CD1c-positive myeloid dendritic cell (primary cell): ENCODE measurements around the gene COPG2.

Experiments used
- DNase-seq: peaks from one replicate; pipeline ENCODE4 v3.0.0-alpha.2; 2016; ENCODE audit errors: extremely low spot score

COPG2 gene

DNA sequence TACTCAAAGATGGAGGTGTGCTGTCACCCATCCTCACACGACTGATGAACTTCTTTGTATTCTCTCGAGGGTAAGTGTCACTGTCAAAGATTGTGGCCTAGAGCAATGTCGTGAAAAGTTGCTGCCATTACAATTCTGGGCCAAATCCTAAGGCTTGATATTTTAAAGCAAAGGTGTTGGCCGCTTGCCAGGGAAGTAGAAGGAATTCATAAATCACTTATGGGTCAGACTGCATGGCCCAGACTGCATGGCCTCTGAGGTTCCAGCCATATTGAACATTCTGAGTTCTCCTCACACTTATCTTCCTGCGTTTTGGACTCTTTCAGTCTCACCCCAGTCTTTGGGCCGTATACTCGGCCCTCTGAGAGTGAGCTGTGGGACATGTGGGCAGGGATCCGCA, 168.1 kb downstream of the COPG2 start:
- no peak for DNase-seq

DNA sequence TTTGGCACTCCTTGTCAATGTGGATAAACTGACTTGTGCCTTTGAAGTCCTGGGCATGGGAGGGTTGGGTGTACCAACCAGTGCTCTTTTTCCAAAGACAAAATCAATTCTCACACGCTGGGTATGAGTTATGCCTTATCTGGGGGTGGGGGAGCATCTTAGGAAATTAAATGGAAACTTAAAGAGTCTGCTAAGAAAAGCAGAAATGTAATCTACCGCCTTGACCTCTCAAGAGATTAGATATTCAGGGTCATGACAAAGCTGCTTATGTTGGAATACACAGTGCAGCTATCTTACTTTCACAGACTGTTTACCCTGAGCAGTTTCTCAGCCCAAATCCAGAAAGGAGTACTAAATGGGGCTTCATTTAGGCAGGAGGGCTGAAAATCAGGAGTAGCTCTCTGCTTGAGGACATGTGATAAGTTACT, 174.1 kb downstream of the COPG2 start:
- DNase-seq, result no peak

DNA sequence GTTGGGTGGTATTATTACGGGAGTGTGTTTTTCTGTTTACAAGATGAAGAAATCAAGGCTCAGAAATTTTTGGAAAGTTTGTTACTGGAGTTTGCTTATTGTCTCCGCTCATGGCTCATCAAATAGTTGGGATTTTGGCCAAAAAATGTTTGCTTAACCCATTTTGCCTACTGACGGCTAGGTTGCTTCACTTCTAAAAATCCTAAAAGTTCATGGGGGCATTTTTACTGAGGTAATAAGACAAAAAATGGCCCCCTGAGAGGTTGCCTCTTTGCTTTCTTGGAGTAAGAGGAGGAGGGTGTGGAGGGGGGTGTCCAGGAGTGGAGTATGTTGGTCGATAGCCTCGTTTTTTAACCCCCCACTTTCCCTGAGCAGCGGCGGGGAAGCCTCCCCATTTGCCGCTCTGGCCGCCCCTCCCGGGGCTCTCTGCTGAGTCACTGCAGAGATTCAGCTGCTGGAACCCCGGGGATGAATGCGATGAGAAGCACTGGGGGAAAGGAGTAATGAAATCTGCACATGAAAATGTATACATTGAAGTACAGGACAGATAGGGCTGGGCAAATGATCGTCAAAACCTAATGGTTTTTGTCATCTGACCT, 175.2 kb downstream of the COPG2 start:
- no peak for DNase-seq

DNA sequence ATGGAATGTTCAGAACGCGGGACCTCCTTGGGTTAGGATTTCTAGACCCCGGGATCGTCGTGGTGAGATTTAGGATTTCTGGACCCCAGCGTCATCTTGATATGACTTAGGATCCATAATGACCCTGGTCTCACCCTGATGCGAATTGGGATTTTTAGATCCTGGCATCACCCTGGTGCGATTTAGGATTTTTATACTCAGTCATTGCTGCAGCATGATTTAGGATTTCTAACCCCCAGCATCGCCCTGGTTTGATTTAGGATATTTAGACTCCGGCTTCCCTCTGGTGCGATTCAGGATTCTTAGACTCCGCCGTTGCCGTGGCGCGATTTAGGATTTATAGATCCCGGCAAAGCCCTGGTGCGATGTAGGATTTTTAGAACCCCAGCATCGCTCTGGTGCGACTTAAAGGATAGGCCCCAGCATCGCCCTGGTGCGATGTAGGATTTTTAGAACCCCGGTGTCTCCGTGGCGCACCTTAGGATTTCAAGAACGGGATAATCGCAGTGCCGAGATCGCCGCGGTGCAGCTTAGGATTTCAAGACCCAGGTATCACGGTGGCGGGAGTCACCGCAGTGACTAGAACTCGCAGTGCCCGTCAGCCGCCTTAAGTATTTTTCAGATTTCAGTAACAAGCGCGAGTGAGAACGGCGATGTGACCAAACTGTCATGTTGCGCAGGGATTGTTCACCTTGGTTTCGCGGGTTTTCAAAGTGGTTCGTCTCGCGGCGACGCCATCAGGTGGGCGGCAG, 175.8 kb downstream of the COPG2 start:
- DNase-seq, result no peak

DNA sequence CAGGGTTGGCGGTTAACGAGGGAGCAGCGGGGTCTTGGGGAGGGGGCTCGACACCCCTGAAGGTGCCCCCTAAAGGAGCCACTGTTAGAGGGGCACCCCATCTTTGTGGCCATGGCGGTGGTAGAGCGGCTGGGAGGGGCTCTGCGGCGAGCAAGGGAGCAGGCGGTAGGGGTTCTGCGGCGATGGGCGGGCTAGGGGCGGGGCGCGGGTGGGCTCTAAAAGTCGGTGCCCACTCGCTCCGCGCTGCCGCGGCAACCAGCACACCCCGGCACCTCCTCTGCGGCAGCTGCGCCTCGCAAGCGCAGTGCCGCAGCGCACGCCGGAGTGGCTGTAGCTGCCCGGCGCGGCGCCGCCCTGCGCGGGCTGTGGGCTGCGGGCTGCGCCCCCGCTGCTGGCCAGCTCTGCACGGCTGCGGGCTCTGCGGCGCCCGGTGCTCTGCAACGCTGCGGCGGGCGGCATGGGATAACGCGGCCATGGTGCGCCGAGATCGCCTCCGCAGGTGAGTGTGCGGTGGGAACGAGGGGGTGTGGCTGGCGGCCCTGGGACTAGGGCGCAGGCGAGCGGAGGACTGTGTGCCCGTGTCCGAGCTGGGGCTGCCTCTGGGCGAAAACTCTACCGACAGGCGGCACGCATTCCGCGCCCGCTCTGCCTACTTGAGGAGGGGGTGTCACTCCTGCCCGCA, 176.6 kb downstream of the COPG2 start, which contains the start of gene MEST:
MEST (plus strand) TSS at position 245 of the 682 bp plus-strand sequence; CDS start at position 474, 229 bp downstream.
- DNase-seq, result no peak

DNA sequence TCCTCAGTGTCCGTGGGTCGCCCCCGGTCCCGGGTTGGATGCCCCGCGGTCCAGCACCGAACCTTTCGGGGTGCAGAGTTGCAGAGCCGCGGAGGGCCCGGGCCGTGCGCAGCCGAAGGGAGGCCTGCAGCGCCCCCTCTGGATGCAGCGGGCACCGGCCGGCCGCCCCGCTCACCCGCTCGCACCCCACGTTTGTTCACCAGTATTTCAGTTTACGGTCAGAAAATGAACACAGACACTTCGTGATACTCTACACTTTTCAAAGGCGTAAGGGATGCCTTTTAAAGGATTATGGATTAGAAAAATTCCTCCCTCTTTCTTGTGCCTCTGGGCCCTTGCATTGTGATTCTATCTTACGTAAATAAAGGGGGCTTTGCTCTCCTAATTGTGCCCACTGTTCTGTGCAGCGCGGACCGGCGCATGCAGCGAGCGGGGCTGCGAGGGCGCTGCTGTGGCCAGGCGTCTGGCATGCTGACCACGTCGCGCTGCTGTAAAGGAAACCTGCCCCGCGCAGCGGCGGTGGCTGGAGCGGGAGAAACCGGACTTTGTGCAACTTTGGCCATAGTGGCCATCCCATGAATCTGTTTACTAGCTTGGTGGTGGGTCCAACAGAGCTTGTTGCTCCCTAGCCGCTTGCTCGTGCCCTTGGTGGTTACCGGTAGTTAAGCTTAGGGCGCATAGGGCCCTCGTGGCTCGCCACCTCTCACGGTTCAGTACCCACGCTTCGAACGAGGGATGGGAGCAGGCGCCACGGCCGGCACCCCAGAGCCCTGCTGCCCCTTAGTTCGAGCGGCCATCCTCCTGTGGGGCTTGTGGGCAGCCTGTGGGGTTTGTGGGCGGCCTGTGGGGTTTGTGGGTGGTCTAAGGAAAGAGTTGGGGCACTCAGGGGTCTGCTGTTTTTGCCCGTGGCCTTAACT, 177.4 kb downstream of the COPG2 start:
- peak; percentile 34 for DNase-seq

DNA sequence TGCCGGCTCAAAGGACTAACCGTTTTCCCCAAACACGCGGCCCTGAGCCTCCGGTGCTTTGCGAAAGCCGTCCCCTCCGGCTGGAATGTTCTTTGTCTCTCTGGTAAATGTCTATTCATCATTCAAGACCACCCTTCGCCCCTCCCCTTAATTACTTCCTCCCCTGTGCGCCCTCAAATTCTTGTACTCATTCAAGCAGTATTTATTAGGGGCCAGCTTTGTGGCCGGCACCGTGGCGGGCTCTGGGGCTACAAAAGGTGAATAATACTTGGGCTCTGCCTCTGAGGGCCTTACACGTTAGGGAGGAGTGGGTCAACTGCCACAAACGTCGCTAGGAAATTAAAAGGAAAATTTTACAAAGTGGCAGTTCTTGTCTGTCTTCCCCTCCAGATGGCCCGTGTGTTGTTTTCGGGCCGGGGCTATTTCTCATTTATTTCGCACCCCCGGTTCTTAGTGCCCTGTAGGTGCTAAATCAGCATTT, 178.2 kb downstream of the COPG2 start:
- peak; percentile 9 for DNase-seq

DNA sequence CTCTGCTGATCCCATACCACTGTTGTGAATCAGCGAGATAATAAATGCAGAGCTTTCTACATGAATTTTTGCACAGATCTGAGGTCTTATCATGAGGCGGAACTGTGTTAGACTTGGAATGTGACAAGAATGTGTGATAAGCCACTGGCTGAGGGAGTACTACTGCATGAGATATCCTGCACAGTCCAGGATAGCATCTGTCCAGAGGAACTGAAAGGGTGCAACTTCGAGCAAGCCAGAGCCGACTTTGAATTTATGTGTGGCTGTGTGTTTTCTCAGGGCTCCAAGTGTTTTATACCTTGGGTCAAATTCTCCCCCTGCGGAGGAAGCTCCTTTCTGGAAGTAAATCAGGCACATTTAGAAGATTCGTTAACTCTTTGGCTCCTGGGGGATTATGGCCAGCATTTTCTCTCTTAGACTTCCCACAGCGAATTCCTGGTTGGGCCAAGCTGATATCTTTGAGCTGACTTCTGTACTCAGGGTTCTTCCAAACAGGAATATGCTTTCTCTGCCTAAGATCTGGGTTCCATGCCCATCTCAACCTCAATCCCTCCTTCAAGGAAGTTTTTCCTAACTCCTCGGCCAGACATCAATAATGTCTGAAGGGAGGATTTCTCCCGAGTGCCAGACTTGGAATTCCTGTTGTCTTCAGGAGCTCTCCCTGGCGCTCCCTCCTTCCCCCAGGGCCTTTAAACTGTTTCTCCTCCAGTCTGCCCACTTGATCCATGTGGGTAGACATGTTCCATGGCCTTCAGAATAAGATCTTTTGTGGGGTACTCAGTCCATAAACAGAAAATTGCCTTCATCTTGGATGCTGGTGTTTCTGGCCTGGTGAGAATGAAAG, 179.2 kb downstream of the COPG2 start:
- DNase-seq, result no peak

DNA sequence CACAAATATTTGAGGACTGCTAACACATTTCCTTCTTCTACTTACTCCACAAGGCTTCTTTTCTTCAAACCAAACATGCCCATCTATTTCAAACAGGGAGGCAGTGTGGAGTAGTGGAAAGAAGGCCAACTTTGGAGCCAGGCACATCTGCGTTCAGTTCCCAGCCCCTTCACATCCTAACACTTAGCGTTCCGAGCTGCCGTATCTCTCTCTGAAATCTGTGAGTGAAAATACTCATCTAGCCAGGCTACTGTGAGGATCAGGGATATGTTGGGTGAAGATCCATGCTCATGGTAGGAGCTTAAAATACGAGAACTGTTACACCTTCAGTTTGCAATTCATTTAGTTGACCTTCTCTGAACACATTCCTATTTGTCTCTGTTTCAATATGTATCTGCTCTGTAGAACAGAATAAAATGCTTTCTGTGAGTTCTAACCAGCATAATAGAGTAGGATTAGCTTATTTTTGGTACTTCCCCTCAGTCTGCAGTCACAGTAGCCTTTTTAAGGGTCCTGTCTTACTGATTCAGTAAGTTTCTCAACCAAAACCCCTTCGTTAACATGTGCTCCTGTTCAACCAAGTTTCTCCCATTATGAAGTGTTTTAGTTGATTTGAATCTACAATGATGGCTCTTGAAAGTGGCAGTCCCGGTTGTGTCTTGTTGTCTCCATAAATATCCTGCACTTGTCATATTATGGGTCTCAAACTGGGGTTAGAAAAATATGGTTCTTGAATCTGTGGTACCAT, 180.0 kb downstream of the COPG2 start:
- no peak for DNase-seq

DNA sequence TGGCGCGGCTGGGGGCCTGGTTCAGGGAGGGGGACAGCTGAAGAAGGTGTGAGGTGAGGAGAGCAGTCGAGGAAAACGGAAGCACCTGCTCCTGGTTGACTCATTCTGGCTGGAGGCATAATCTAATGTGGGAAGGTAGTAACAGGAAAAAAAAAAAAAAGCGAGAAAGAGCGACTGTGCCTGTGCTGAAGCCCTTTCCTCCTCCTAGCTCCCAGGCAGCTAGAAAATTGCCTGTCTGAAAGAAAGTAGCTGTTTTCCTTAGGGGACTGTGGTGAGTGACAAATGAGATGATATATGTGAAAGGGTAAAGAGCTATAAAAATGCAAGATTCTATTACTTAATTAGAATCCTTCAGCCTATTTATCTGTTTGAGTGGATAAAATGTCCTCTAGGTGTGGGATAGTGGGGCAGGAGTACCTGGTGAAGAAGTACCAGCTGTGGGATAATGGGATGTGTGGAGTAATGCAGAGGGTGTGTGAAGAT, 181.6 kb downstream of the COPG2 start:
- no peak for DNase-seq

DNA sequence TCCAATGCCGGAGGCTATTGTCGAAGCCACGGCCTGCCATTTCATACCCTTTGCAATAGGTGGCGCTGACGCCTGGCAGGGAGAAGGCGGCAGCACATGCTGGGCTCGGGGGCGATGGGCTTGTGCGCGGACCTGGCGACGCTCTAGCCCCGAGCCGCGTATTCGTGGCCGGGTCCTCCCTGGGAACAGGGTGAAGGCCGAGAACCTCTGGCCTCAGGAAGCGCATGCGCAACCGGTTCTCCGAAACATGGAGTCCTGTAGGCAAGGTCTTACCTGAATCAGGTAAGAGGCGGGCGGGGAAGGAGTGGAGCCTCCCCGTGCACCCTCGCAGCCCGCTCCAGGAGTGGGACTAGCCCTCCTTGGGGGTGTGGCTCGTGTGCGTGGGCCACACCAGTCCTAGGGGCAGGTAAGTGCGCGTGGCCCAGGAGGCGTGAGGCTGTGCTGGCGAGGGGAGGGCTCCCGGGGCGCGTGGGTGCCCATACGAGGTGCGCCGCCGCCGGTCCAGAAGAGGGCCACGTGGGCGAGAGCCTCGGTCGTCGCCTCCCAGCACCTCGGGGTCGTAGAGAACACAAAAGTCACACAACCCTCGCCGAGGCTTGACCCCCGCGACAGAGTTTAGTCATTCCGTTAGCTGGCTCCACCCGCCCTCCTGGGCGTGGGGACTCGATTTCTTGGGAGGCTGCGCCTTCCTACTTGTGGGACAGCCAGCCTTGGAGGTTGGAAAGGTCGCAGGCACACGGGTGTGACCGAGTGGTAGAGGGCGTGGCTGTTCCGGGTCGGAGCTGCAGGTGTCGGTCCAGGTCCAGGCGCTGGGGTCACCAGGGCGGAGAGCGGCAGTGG, 182.2 kb downstream of the COPG2 start:
- peak; percentile 55 for DNase-seq

DNA sequence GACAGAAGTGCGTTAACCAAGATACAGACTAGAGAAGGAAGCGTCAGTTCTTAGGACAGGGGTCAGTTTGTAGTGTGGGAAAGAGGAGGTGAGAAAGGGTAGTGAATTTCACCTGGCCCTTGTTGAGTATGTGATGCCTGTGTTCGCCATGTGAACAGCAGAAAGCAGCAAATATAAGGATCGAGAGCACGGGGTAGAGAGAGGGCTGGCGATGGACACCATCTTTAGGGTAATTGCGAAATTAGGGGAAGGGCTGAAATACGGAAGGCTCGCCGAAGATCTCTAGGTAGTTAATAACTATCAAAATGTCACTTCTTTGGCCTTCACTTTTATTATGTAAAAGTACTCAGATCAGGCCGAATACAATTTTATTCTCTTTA, 182.8 kb downstream of the COPG2 start:
- DNase-seq, result no peak

DNA sequence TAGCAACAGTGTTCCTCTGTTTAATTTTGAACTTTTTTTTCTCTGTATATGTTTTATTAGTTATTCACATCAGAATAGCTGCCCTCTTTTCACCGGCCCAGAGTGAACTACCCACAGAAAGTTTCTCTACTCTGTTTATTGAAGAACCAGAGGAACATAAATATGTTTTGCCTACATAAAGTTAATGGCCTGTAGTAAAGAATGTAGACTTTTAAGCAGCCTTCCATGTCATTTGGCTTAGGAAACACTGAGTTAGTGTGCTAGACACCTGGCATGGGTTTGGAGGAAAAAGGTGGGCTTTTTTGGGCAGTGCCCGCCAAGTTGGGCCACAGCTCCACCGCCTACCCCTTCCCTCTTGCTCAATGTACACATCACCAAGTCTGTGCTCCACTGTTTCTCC, 185.5 kb downstream of the COPG2 start:
- DNase-seq, result no peak

DNA sequence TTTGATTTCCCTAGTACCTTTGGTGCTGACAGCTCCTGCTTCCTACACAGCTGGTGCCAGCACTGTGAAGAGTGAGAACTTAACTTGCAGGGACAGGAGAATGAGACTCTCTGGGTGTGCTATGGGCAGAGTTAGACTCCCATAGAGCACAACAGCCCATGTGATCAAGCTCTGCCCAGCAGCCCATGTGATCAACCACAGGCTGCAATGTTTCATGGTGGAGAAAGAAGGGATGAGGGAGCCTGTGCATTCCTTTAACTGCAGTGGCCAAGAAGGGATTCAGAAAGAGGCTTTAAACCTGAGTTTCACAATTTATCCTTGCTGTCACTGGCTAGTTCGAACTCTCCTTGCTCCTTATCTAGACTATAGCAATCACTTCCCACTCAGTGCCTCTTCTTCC, 186.7 kb downstream of the COPG2 start:
- DNase-seq, result no peak

DNA sequence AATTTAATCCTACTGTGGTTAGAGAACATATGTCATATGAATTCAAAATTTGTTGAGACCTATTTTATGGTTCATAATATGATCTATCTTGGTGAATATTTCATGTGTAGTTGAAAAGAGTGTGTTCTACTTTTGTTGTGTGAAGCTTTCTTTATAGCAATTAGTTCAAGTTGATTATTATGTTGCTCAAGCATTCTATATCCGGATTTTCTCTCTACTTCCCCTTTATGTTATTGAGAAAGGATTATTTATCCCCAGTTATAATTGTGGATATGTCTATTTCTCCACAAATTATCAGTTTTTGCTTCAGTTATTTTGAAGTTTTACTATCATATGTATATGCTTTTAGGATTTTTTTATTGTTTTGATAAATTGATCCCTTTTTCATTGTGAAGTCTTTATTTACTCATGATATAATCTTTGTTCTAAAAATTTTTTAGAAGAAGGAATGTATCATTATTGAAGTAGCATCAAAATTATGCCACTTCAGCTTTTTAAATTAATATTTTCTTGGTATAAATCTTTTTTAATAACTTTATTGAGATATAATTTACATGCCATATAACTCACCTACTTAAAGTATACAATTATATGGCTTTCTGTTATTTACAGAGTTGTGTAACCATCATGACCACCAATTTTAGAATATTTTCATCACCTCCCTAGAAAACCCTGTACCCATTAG, 188.7 kb downstream of the COPG2 start:
- peak; percentile 29 for DNase-seq

DNA sequence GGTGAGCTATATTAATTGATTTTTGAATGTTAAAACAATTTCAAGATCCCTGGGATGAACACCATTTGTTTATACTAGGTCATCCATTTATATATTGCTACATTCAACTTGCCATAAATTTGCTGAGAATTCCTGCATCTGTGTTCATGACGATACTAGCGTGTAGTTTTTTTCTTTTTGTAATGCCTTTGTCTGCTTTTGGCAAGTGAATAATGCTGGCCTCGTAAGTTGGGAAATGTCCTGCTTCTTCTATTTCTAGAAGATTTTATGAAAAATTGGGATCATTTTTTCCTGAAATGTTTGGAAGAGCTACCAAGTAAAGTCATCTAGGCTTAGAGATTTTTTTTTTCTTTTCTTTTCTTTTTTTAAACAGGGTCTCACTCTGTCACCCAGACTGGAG, 189.6 kb downstream of the COPG2 start:
- DNase-seq, result no peak

DNA sequence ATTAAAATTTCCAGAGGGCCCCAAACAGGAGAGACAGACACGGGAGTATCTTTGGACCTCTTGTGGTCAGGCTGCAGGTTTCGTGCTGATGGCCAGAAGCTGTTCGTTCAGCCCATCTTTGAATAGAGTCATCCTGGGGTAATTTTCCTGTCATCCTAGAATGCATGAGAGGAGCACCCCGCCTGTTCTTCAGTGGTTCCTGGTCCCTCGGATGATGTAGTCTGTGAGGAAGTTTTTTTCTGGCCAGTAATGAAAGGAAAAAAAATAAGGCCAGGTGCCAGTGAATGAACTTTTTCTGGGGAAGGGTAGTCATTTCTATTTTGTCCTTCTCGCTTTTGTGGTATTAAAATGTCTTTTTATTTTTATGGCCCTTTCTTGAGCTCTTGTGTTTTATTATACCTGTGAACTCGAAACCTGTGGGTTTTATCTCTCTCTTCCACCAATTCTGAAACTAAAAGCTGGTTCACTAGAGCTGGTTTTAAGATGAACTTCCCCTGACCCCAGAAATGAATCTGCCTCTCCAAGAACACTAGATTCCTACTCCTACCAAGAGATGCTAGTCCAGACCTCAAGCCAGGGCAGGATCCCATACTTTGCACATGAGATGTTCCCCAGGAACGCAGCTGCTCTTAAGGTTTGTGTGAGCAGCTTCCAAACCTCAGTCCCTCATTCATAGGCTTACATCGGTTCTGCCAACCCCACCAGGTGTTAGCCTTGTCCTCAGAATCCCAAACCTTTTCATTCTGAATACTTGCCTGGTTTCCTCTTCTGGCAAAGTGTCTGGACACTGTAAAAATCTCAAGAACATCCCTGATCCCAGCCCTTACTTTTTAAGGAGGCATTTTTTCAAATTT, 192.0 kb downstream of the COPG2 start:
- DNase-seq, result no peak
